Measurements from ENCODE around the gene KDM4C.

The KDM4C gene

GRCh38 chr9:7104625-7105024 lies 346.9 kb downstream of the KDM4C start:
- no peaks in the 10 kb centered on the region for H3K27me3 ChIP-seq (ENCODE audit: insufficient read depth, low read length)
- H3F3A ChIP-seq (ENCODE audit: insufficient read depth, low read length) = no peaks in the 10 kb centered on the region
- H3K9me3 ChIP-seq (ENCODE audit: low read length) = no peaks in the 10 kb centered on the region
- H3K9ac ChIP-seq (ENCODE audit: low read length) = no peak overlapping the region
- no peak overlapping the region for H2AFZ ChIP-seq (ENCODE audit: low read length)
- peaks cover 32% of the 10 kb centered on the region for H3K36me3 ChIP-seq (ENCODE audit: insufficient read depth, low read length)
- no peak overlapping the region for H3K27ac ChIP-seq (ENCODE audit: low read depth, low read length, poor library complexity, severe bottlenecking)
- no peak overlapping the region for H3K4me3 ChIP-seq (ENCODE audit: low read depth, low read length, poor library complexity, severe bottlenecking)
- no peaks in the 10 kb centered on the region for H3K9me2 ChIP-seq (ENCODE audit: low read depth, low read length)
- no peaks in the 10 kb centered on the region for H3K4me1 ChIP-seq (ENCODE audit: insufficient read depth, low read length, severe bottlenecking)
- no peaks in the 10 kb centered on the region for H3K79me2 ChIP-seq (ENCODE audit: insufficient read depth, low read length)
- no peak overlapping the region for H3K4me2 ChIP-seq (ENCODE audit: low read length)
- TF ChIP-seq EZH2 (IDR thresholded peaks at IDR 0.05; ENCODE audit: borderline replicate concordance, low read length) = no peak
- TF ChIP-seq CTCF (IDR thresholded peaks at IDR 0.05; ENCODE audit: low read length) = no peak
- H4K20me1 ChIP-seq (ENCODE audit: insufficient read depth, low read length) = no peaks in the 10 kb centered on the region

GRCh38 chr9:7105095-7105494 lies 347.3 kb downstream of the KDM4C start:
- TF ChIP-seq EZH2 (IDR thresholded peaks at IDR 0.05; ENCODE audit: borderline replicate concordance, low read length) (no peak), CTCF (IDR thresholded peaks at IDR 0.05; ENCODE audit: low read length) (no peak)
- Histone ChIP-seq H3K9ac (ENCODE audit: low read length) (no peak overlapping the region), H3K4me2 (ENCODE audit: low read length) (no peak overlapping the region), H3K36me3 (ENCODE audit: insufficient read depth, low read length) (peaks cover 37% of the 10 kb centered on the region), H3K4me3 (ENCODE audit: low read depth, low read length, poor library complexity, severe bottlenecking) (no peak overlapping the region), H3K9me2 (ENCODE audit: low read depth, low read length) (no peaks in the 10 kb centered on the region), H4K20me1 (ENCODE audit: insufficient read depth, low read length) (no peaks in the 10 kb centered on the region), H3F3A (ENCODE audit: insufficient read depth, low read length) (no peaks in the 10 kb centered on the region), H3K27ac (ENCODE audit: low read depth, low read length, poor library complexity, severe bottlenecking) (no peak overlapping the region), H3K4me1 (ENCODE audit: insufficient read depth, low read length, severe bottlenecking) (no peaks in the 10 kb centered on the region), H3K79me2 (ENCODE audit: insufficient read depth, low read length) (no peaks in the 10 kb centered on the region), H3K27me3 (ENCODE audit: insufficient read depth, low read length) (no peaks in the 10 kb centered on the region), H3K9me3 (ENCODE audit: low read length) (no peaks in the 10 kb centered on the region), H2AFZ (ENCODE audit: low read length) (no peak overlapping the region)

GRCh38 chr9:7108936-7109335 lies 351.2 kb downstream of the KDM4C start:
- no peak overlapping the region for H3K9ac ChIP-seq (ENCODE audit: low read length)
- no peak for TF ChIP-seq EZH2 (IDR thresholded peaks at IDR 0.05; ENCODE audit: borderline replicate concordance, low read length)
- no peak for TF ChIP-seq CTCF (IDR thresholded peaks at IDR 0.05; ENCODE audit: low read length)
- H3K4me3 ChIP-seq (ENCODE audit: low read depth, low read length, poor library complexity, severe bottlenecking) = no peak overlapping the region
- no peak overlapping the region for H2AFZ ChIP-seq (ENCODE audit: low read length)
- H3F3A ChIP-seq (ENCODE audit: insufficient read depth, low read length) = no peaks in the 10 kb centered on the region
- H3K79me2 ChIP-seq (ENCODE audit: insufficient read depth, low read length) = no peaks in the 10 kb centered on the region
- no peaks in the 10 kb centered on the region for H3K9me2 ChIP-seq (ENCODE audit: low read depth, low read length)
- H3K4me2 ChIP-seq (ENCODE audit: low read length) = no peak overlapping the region
- peaks cover 32% of the 10 kb centered on the region for H3K36me3 ChIP-seq (ENCODE audit: insufficient read depth, low read length)
- H3K27ac ChIP-seq (ENCODE audit: low read depth, low read length, poor library complexity, severe bottlenecking) = no peak overlapping the region
- no peaks in the 10 kb centered on the region for H3K27me3 ChIP-seq (ENCODE audit: insufficient read depth, low read length)
- H4K20me1 ChIP-seq (ENCODE audit: insufficient read depth, low read length) = no peaks in the 10 kb centered on the region
- H3K4me1 ChIP-seq (ENCODE audit: insufficient read depth, low read length, severe bottlenecking) = no peaks in the 10 kb centered on the region
- H3K9me3 ChIP-seq (ENCODE audit: low read length) = no peaks in the 10 kb centered on the region
